ENCODE data around the gene RUBCN.
"Not testable (repeated sequence)": the region's sequence is repeated elsewhere in the genome, so short reads cannot be mapped to it uniquely, and the experiment has no call there.

RUBCN gene

DNA sequence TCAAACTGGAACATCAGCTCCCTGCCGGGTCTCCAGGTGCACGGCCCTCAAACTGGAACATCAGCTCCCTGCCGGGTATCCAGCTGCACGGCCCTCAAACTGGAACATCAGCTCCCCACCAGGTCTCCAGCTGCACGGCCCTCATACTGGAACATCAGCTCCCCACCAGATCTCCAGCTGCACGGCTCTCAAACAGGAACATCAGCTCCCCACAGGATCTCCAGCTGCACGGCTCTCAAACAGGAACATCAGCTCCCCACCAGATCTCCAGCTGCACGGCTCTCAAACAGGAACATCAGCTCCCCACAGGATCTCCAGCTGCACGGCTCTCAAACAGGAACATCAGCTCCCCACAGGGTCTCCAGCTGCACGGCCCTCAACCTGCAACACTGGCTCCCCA, 99.1 kb downstream of the RUBCN start:
- CTCF ChIA-PET: interaction anchor here (0.9 kb wide), 1 partner anchor 39 kb away, joined by 4 read pairs; no protein-coding TSS in a partner anchor
- DNase-seq (ENCODE audit: low read depth, low spot score); POLR2A ChIA-PET; H3K4me3 ChIP-seq (ENCODE audit: low read depth, low read length): not testable (repeated sequence)

DNA sequence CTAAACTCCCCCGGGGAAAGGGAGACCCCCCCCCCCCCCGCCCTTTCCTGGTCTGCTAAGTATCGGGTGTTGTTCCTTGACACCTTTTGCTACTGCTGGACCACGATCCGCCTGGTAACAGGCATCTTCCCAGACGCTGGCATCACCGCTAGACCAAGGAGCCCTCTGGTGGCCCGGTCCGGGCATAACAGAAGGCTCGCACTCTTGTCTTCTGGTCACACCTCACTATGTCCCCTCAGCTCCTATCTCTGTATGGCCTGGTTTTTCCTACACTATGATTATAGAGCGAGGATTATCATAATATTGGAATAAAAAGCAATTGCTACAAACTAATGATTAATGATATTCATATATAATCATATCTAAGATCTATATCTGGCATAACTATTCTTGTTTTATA, 104.7 kb downstream of the RUBCN start:
- CTCF ChIA-PET: interaction anchor here (1.6 kb wide), 1 partner anchor 33 kb away, joined by 7 read pairs; no protein-coding TSS in a partner anchor
- POLR2A ChIA-PET; DNase-seq (ENCODE audit: low read depth, low spot score); H3K4me3 ChIP-seq (ENCODE audit: low read depth, low read length): not testable (repeated sequence)

DNA sequence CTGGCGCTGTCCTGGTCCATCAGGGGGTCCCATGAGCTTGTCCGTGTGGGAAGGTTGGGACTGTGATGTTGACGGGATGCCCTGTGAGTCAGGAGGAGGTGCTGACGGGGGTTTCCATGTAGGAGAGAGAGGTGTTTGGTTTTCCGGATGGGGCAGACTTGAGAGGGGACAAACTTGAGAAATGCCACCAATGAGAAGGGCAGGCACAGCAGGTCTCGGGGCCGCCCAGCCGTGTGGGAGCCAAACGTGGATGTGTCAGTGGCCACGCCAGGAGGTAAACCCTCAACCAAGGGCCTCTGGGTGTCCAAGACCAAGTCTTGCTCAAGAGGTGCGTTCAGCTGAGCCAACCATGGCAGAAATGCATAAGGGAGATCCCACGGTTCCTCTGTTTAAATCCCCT, 105.9 kb downstream of the RUBCN start:
- H3K4me3 ChIP-seq (ENCODE audit: low read depth, low read length); POLR2A ChIA-PET; DNase-seq (ENCODE audit: low read depth, low spot score): not testable (repeated sequence)
- CTCF ChIA-PET: interaction anchor here (1.1 kb wide), 1 partner anchor 31 kb away, joined by 3 read pairs; no protein-coding TSS in a partner anchor

DNA sequence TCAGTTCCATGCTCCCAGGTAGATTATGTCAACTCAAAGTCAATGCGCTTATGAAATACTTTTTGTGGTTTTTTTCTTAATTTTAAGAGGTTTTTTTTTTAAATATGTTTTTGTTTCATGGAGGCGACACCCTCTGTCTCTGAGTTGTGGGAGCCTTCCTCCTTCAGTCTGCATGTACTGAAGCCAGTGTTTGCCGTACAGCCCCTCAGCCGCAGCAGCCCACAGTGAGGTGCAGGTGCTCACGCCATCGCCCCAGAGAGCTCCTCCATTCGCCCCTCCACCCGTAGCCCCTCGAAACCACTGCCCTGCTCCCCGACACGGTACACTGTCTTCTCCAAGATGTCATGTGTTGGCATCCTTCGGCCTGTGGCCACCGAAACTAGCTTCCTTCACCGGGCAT, 107.4 kb downstream of the RUBCN start:
- DNase-seq (ENCODE audit: low read depth, low spot score); POLR2A ChIA-PET; H3K4me3 ChIP-seq (ENCODE audit: low read depth, low read length); CTCF ChIA-PET: not testable (repeated sequence)

DNA sequence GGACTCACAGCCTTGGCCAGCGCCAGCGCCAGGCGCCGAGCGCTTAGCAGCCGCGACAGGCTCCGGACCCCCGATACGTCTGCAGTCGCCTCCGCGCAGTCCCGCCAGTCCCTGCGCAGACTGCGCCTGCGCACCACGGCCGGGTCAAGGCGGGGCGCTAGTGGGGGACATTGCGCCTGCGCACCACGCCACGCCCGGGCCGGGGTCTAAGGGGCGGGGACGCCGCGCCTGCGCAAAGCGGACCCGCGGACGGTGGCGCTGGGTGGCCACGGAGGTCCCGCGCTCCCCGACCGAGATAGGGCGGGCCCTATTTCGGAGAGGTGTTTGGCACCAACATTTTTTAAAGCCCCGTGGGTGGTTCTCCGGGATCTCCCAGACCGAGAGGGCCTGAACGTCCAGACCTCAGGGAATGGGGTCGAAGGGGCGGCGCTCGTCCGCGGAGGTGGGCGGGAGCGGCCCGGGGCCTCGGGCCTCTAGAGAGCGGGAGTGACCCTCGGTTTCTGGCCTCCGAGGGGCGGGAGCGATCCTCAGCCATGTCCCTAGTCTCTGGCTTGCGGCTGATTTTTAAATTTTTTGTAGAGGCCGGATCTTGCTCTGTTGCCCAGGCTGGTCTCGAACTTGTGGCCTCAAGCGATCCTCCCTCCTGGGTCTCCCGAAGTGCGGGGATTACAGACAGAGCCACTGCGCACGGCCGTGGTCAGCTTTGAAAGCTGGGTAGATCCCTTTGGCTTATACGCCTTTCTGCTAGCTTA, 108.8 kb downstream of the RUBCN start:
- DNase-seq (ENCODE audit: low read depth, low spot score); CTCF ChIA-PET; POLR2A ChIA-PET: not testable (repeated sequence)
- H3K4me3 ChIP-seq (ENCODE audit: low read depth, low read length): peak overlapping the region; percentile 66

DNA sequence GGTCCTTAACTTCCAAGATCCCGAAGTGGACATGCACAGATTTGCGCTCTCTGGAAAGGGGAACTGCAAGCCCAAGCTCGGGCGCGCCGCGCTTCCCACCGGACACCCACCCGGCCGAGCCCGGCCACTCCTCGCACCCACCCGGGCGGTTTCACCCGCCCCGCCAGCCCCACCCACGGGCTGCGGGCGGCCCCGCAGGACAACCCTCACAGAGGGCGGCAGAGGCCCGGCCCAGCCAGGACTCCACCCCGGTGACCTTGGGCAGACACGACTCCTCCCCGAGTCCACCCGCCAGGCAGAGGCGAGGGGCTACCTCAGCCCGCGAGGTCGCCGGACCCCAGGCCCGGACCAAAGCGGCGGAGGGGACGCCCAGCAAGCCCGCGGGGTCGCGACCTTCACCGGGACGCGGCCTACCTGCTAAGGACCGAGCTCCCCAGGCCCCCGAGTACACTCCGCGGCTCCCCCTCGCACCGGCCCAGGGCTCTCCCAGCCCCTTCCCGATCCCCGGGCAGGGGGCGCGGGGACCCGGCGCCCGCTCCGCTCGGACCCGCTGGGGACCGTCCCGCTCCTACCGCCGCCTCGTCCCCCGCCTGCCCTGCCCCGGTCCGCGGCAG, 109.4 kb downstream of the RUBCN start:
- H3K4me3 ChIP-seq (ENCODE audit: low read depth, low read length): peak overlapping the region; percentile 66
- POLR2A ChIA-PET; DNase-seq (ENCODE audit: low read depth, low spot score): not testable (repeated sequence)
- CTCF ChIA-PET: interaction anchor here (0.6 kb wide), 1 partner anchor 28 kb away, joined by 3 read pairs; no protein-coding TSS in a partner anchor

DNA sequence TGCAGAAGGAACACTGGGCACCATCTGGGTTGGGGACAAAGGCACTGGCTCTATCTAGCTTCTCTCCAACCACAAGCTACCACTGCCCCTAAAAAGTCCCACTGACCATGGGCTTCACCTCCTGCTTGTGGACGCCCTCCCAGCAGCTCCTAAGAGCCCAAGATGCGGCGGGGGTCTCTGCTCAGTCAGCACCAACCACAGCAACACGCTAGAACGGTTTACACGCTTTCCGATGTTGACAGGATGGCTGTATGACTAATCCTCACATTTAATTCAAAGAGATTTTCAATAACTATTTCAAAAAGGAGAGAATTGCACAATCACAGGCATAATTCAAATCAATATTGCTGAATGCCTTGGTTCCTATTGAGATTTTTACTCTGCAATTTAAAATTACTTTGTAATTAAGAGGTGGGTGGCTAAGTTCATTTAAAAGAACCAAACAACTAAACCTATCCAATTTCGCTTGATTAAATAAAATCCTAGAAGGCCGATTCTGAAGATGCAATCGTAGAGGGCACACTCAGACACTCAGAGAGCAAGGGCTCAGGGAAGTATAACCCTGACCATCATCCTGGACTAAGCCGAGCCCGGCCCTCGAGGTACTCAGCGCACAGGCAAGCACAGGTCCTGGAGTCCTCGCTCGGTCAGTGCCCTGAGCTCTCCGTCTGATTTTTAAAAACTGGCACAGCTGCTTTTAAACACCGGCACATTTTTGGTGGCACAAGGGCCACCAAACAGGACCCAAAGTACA, 110.1 kb downstream of the RUBCN start:
- peak overlapping the region; percentile 49 for H3K4me3 ChIP-seq (ENCODE audit: low read depth, low read length)
- CTCF ChIA-PET: interaction anchor here (0.6 kb wide), 1 partner anchor 28 kb away, joined by 3 read pairs; no protein-coding TSS in a partner anchor
- POLR2A ChIA-PET; DNase-seq (ENCODE audit: low read depth, low spot score): not testable (repeated sequence)

DNA sequence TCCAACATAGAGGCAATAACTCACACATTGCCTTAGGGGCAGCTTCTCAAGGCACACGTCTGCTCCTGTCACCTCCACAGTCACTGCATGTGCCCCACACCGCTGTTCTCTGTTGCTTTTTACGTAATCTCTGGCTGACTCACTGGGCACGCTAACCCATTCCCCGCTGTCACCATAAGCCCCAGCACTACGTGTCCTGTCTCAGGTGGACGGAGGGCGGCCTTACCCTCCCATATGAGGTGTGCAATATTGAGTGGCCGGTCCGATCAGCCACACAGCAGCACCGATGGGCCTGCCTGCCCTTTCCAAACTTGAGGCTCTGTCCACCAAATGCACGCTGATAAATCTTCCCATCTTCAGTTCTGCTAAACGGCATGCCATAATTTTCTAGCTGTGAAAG, 115.2 kb downstream of the RUBCN start:
- POLR2A ChIA-PET; H3K4me3 ChIP-seq (ENCODE audit: low read depth, low read length); DNase-seq (ENCODE audit: low read depth, low spot score); CTCF ChIA-PET: not testable (repeated sequence)
